Neuronal stem cell (in vitro differentiated cells): Measurements from ENCODE around the gene FXYD7.

Experiments used
- DNase-seq: peaks from one replicate; pipeline ENCODE4 v3.0.0-alpha.2; 2013; ENCODE audit warnings: low spot score
- H2AFZ ChIP-seq: one replicate; pipeline ENCODE4 v1.6.1; 2013; ENCODE audit warnings: mild to moderate bottlenecking, low read length, inconsistent platforms
- H2AK5ac ChIP-seq: 2 replicates; pipeline ENCODE4 v1.6.1; 2013; ENCODE audit warnings: low read depth, mild to moderate bottlenecking, inconsistent platforms, low read length, moderate library complexity, mixed read lengths
- H2BK120ac ChIP-seq: 2 replicates; pipeline ENCODE4 v1.6.1; 2013; ENCODE audit warnings: low read depth, mild to moderate bottlenecking, inconsistent platforms, low read length, moderate library complexity, mixed read lengths
- H2BK12ac ChIP-seq: one replicate; pipeline ENCODE4 v1.6.1; 2013; ENCODE audit warnings: low read length, inconsistent platforms
- H2BK15ac ChIP-seq: 2 replicates; pipeline ENCODE4 v1.6.1; 2013; ENCODE audit warnings: mild to moderate bottlenecking, low read length, inconsistent platforms, mixed read lengths
- H2BK5ac ChIP-seq: one replicate; pipeline ENCODE4 v1.6.1; 2013; ENCODE audit warnings: inconsistent platforms, mild to moderate bottlenecking, low read length, moderate library complexity
- H3K14ac ChIP-seq: one replicate; pipeline ENCODE4 v1.6.1; 2013; ENCODE audit warnings: low read length, inconsistent platforms
- H3K18ac ChIP-seq: 2 replicates; pipeline ENCODE4 v1.6.1; 2013; ENCODE audit warnings: low read length, inconsistent platforms
- H3K23ac ChIP-seq: 2 replicates; pipeline ENCODE4 v1.6.1; 2013; ENCODE audit warnings: low read depth, mild to moderate bottlenecking, mixed read lengths, low read length, inconsistent platforms; ENCODE audit not compliant: poor library complexity
- H3K27ac ChIP-seq: replicated peaks from 3 replicates; pipeline ENCODE4 v1.5.1; 2013; ENCODE audit warnings: low read length, inconsistent platforms
- H3K27me3 ChIP-seq, 3 experiments: 2 replicates each; pipeline ENCODE4 v1.6.1; 2013; ENCODE audit warnings: low read length in 3 of 3, mild to moderate bottlenecking in 2 of 3, inconsistent platforms in 1 of 3, low read depth in 1 of 3, mixed read lengths in 1 of 3, moderate library complexity in 1 of 3; ENCODE audit not compliant: control insufficient read depth in 3 of 3, insufficient read depth in 3 of 3
- H3K36me3 ChIP-seq, 2 donors: replicated peaks in 1 of 2; 2 replicates each; pipeline ENCODE4 v1.6.1; 2013; ENCODE audit warnings: low read length in 2 of 2; ENCODE audit not compliant: control insufficient read depth in 2 of 2, insufficient read depth in 2 of 2
- H3K4ac ChIP-seq: 2 replicates; pipeline ENCODE4 v1.6.1; 2013; ENCODE audit warnings: inconsistent platforms, mild to moderate bottlenecking, low read length, moderate library complexity
- H3K4me1 ChIP-seq, 2 donors: 1 replicate in 1 of 2; 2 replicates in 1 of 2; pipeline ENCODE4 v1.6.1; 2013; ENCODE audit warnings: low read length in 2 of 2, low read depth in 1 of 2; ENCODE audit not compliant: control insufficient read depth in 2 of 2, insufficient read depth in 1 of 2
- H3K4me2 ChIP-seq: one replicate; pipeline ENCODE4 v1.6.1; 2013; ENCODE audit warnings: mild to moderate bottlenecking, low read length, inconsistent platforms; ENCODE audit not compliant: insufficient read depth, poor library complexity, severe bottlenecking
- H3K4me3 ChIP-seq, 2 donors: 2 replicates each; pipeline ENCODE4 v1.5.1; 2013; ENCODE audit warnings: low read length in 2 of 2, mild to moderate bottlenecking in 2 of 2, inconsistent platforms in 1 of 2, moderate library complexity in 1 of 2
- H3K79me1 ChIP-seq: one replicate; pipeline ENCODE4 v1.6.1; 2013; ENCODE audit warnings: low read depth, mild to moderate bottlenecking, inconsistent platforms, low read length, moderate library complexity
- H3K9ac ChIP-seq: one replicate; pipeline ENCODE4 v1.6.1; 2013; ENCODE audit warnings: mild to moderate bottlenecking, low read depth, low read length, inconsistent platforms; ENCODE audit not compliant: poor library complexity
- H3K9me3 ChIP-seq, 2 donors: replicated peaks in 1 of 2; 2 replicates each; pipeline versions ENCODE3 to v1.6.1; 2013; ENCODE audit warnings: low read length in 2 of 2, mild to moderate bottlenecking in 2 of 2, inconsistent platforms in 1 of 2, low read depth in 1 of 2, mixed read lengths in 1 of 2, moderate library complexity in 1 of 2; ENCODE audit not compliant: control insufficient read depth in 2 of 2, insufficient read depth in 1 of 2
- H4K8ac ChIP-seq: one replicate; pipeline ENCODE4 v1.6.1; 2013; ENCODE audit warnings: low read depth, mild to moderate bottlenecking, inconsistent platforms, low read length, moderate library complexity
- H4K91ac ChIP-seq: one replicate; pipeline ENCODE4 v1.6.1; 2013; ENCODE audit warnings: low read length, low read depth, mild to moderate bottlenecking, inconsistent platforms; ENCODE audit not compliant: poor library complexity
- WGBS, 2 donors: extraction: QIAGEN DNeasy Blood & Tissue Kit; methylation state at CpG; one replicate each; pipeline ENCODE4 v1.1.7; 2013; ENCODE audit warnings: missing lambda C conversion rate in 2 of 2, mixed read lengths in 1 of 2; ENCODE audit not compliant: insufficient read length in 2 of 2, insufficient replicate concordance in 1 of 2; ENCODE audit errors: extremely low coverage in 2 of 2; 5-methylcytosine and 5-hydroxymethylcytosine counted together

The FXYD7 gene

GRCh38 chr19:35133826-35134225 lies 9.2 kb upstream of the FXYD7 start:
- Histone ChIP-seq H2BK15ac (peak overlapping the region; percentile 98), H3K27me3 (peaks cover 0 to 15% (median 0%) of the 10 kb centered on the region in 3 experiments), H2BK5ac (no peak overlapping the region), H2AK5ac (peak overlapping the region; percentile 98), H4K91ac (no peak overlapping the region), H3K4ac (no peak overlapping the region), H2BK12ac (peak overlapping the region; percentile 48), H3K9me3 (peaks cover 0 to 2% of the 10 kb centered on the region in 2 donors), H2AFZ (no peak overlapping the region), H3K23ac (no peak overlapping the region), H3K9ac (peak overlapping the region; percentile 64), H3K36me3 (peaks cover 0 to under 1% of the 10 kb centered on the region in 2 donors), H4K8ac (no peak overlapping the region), H3K27ac (no peak overlapping the region), H3K14ac (peak overlapping the region; percentile 73), H3K18ac (peak overlapping the region; percentile 79), H3K4me1 (peaks cover 6 to 9% of the 10 kb centered on the region in 2 donors), H3K79me1 (no peaks in the 10 kb centered on the region), H2BK120ac (peak overlapping the region; percentile 6), H3K4me3 (no peak overlapping the region), H3K4me2 (no peak overlapping the region)
- no peak for DNase-seq
- WGBS, 2 donors, result no CpG with 5 or more reads among the region's 11 CpGs

- peak within 1 kb of the TSS; percentile 98 for H2AK5ac ChIP-seq
- no peak within 1 kb of the TSS for H3K23ac ChIP-seq
- H3K27ac ChIP-seq, result no peak within 1 kb of the TSS
- no peak within 1 kb of the TSS for H3K4ac ChIP-seq
- peak within 1 kb of the TSS; percentile 64 for H3K4me2 ChIP-seq
- H2BK5ac ChIP-seq, result no peak within 1 kb of the TSS
- H2BK15ac ChIP-seq, result peak within 1 kb of the TSS; percentile 98
- peak within 1 kb of the TSS; percentile 48 for H2BK12ac ChIP-seq
- no peak for DNase-seq
- peaks cover 0 to 2% of the 10 kb centered on the region in 2 donors for H3K9me3 ChIP-seq
- peak within 1 kb of the TSS; percentile 73 for H3K14ac ChIP-seq
- H3K4me3 ChIP-seq, result no peak within 1 kb of the TSS
- peak within 1 kb of the TSS; percentile 6 for H2BK120ac ChIP-seq
- H3K36me3 ChIP-seq, result no peaks in the 10 kb centered on the region
- H3K27me3 ChIP-seq, result peaks cover 0 to 22% (median 0%) of the 10 kb centered on the region in 3 experiments
- H4K8ac ChIP-seq, result no peak within 1 kb of the TSS
- H4K91ac ChIP-seq, result no peak within 1 kb of the TSS
- H3K18ac ChIP-seq, result peak within 1 kb of the TSS; percentile 79
- H3K9ac ChIP-seq, result peak within 1 kb of the TSS; percentile 64
- H3K4me1 ChIP-seq, result peaks cover 15 to 17% of the 10 kb centered on the region in 2 donors
- H2AFZ ChIP-seq, result peak within 1 kb of the TSS; percentile 66
- no peaks in the 10 kb centered on the region for H3K79me1 ChIP-seq
- whole genome bisulfite sequencing, 2 donors, result no CpG with 5 or more reads among the region's 15 CpGs
Measured at GRCh38 chr19:35134601-35135242, 8.3 kb upstream of the FXYD7 start, which contains the start of gene LGI4. TSS of gene LGI4 (minus strand) at chr19:35135059. CDS start at chr19:35134680, 379 bp downstream.

- H3K9ac ChIP-seq, result no peak overlapping the region
- peaks cover 0 to 2% of the 10 kb centered on the region in 2 donors for H3K9me3 ChIP-seq
- H2BK120ac ChIP-seq, result no peak overlapping the region
- WGBS, 2 donors, result no CpG with 5 or more reads among the region's 7 CpGs
- peak; percentile 84 for DNase-seq
- H4K8ac ChIP-seq, result no peak overlapping the region
- H3K4ac ChIP-seq, result no peak overlapping the region
- no peak overlapping the region for H2BK12ac ChIP-seq
- H3K23ac ChIP-seq, result no peak overlapping the region
- no peak overlapping the region for H2AK5ac ChIP-seq
- H3K27ac ChIP-seq, result no peak overlapping the region
- peaks cover 0 to 29% (median 0%) of the 10 kb centered on the region in 3 experiments for H3K27me3 ChIP-seq
- H4K91ac ChIP-seq, result no peak overlapping the region
- H3K79me1 ChIP-seq, result no peaks in the 10 kb centered on the region
- peaks cover 17 to 22% of the 10 kb centered on the region in 2 donors for H3K4me1 ChIP-seq
- no peak overlapping the region for H2BK5ac ChIP-seq
- no peak overlapping the region for H3K14ac ChIP-seq
- H2AFZ ChIP-seq, result peak overlapping the region; percentile 66
- H3K4me3 ChIP-seq, result no peak overlapping the region
- H2BK15ac ChIP-seq, result no peak overlapping the region
- H3K36me3 ChIP-seq, result no peaks in the 10 kb centered on the region
- peak overlapping the region; percentile 64 for H3K4me2 ChIP-seq
- peak overlapping the region; percentile 41 for H3K18ac ChIP-seq
Measured at GRCh38 chr19:35135389-35135909, 7.6 kb upstream of the FXYD7 start.

GRCh38 chr19:35136231-35136630 lies 6.8 kb upstream of the FXYD7 start:
- H3K9me3 ChIP-seq, result peaks cover 0 to 2% of the 10 kb centered on the region in 2 donors
- no peak overlapping the region for H2BK5ac ChIP-seq
- no peak overlapping the region for H2BK12ac ChIP-seq
- peaks cover 21 to 24% of the 10 kb centered on the region in 2 donors for H3K4me1 ChIP-seq
- no peak overlapping the region for H3K4ac ChIP-seq
- no peak overlapping the region for H2AFZ ChIP-seq
- no peak overlapping the region for H3K27ac ChIP-seq
- H3K36me3 ChIP-seq, result no peaks in the 10 kb centered on the region
- WGBS, 2 donors, result no CpG with 5 or more reads among the region's 11 CpGs
- H2AK5ac ChIP-seq, result no peak overlapping the region
- H2BK15ac ChIP-seq, result peak overlapping the region; percentile 10
- H4K8ac ChIP-seq, result no peak overlapping the region
- H3K4me2 ChIP-seq, result no peak overlapping the region
- no peak overlapping the region for H3K9ac ChIP-seq
- H3K27me3 ChIP-seq, result peaks cover 0 to 35% (median 3%) of the 10 kb centered on the region in 3 experiments
- H3K18ac ChIP-seq, result no peak overlapping the region
- H3K4me3 ChIP-seq, result no peak overlapping the region
- H3K79me1 ChIP-seq, result no peaks in the 10 kb centered on the region
- no peak overlapping the region for H2BK120ac ChIP-seq
- no peak overlapping the region for H3K23ac ChIP-seq
- no peak for DNase-seq
- H3K14ac ChIP-seq, result no peak overlapping the region
- H4K91ac ChIP-seq, result no peak overlapping the region
